HUES6 (cell line): Measurements from ENCODE around the gene RNF187.
A peak's percentile ranks its signal among the peaks of the same experiment; 100 is the strongest.

Experiments used
- H3K27ac ChIP-seq: 2 replicates; pipeline ENCODE4 v1.7.0; 2013; ENCODE audit warnings: low read depth, mild to moderate bottlenecking, low read length, inconsistent platforms
- H3K27me3 ChIP-seq: 2 replicates; pipeline ENCODE4 v1.6.1; 2013; ENCODE audit warnings: low read length; ENCODE audit not compliant: control insufficient read depth, insufficient read depth
- H3K36me3 ChIP-seq: 2 replicates; pipeline ENCODE4 v1.6.1; 2013; ENCODE audit warnings: low read length; ENCODE audit not compliant: control insufficient read depth, insufficient read depth
- H3K4me1 ChIP-seq: 2 replicates; pipeline ENCODE4 v1.6.1; 2013; ENCODE audit warnings: low read length; ENCODE audit not compliant: control insufficient read depth, insufficient read depth
- H3K4me3 ChIP-seq: 2 replicates; pipeline ENCODE4 v1.5.1; 2013; ENCODE audit warnings: low read depth, low read length
- H3K9ac ChIP-seq: one replicate; pipeline ENCODE4 v1.6.1; 2013; ENCODE audit warnings: mild to moderate bottlenecking, low read length
- H3K9me3 ChIP-seq: 2 replicates; pipeline ENCODE4 v1.6.1; 2013; ENCODE audit warnings: low read depth, low read length; ENCODE audit not compliant: control insufficient read depth, insufficient read depth

Gene RNF187

GRCh38 chr1:228452194-228453021, 34.8 kb upstream of the RNF187 start:
- Histone ChIP-seq H3K27me3 (peaks cover 3% of the 10 kb centered on the region; the same call in 1 of the 2 replicates), H3K9ac (no peak overlapping the region), H3K36me3 (no peaks in the 10 kb centered on the region), H3K9me3 (no peaks in the 10 kb centered on the region), H3K27ac (no peak overlapping the region), H3K4me1 (no peaks in the 10 kb centered on the region), H3K4me3 (no peak overlapping the region)

GRCh38 chr1:228453022-228453560, 34.1 kb upstream of the RNF187 start:
- H3K27ac ChIP-seq, result no peak overlapping the region
- no peaks in the 10 kb centered on the region for H3K36me3 ChIP-seq
- H3K4me1 ChIP-seq, result no peaks in the 10 kb centered on the region
- H3K9me3 ChIP-seq, result no peaks in the 10 kb centered on the region
- H3K4me3 ChIP-seq, result no peak overlapping the region
- no peak overlapping the region for H3K9ac ChIP-seq
- no peaks in the 10 kb centered on the region for H3K27me3 ChIP-seq

DNA sequence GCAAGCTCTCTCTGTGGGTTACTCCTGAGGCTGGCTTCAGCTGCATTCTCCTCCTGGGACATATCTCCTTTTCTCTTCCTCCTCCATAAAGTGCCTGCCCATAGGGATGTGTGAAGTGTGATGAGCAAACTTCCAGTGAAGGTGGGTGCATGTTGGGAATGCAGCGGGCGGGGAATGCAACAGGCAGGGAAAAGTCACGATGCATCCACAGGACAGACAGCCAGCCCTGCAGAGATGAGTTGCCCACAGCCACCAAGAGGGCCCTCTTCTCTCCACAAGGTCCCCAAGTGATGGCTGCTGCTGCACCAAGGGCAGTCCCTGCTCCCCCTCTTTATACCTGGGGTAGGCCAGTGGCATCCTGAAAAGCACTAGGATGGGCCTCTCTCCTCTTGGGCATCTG, 33.6 kb upstream of the RNF187 start:
- no peaks in the 10 kb centered on the region for H3K9me3 ChIP-seq
- H3K9ac ChIP-seq, result no peak overlapping the region
- no peaks in the 10 kb centered on the region for H3K27me3 ChIP-seq
- no peaks in the 10 kb centered on the region for H3K4me1 ChIP-seq
- H3K4me3 ChIP-seq, result no peak overlapping the region
- H3K27ac ChIP-seq, result no peak overlapping the region
- no peaks in the 10 kb centered on the region for H3K36me3 ChIP-seq

DNA sequence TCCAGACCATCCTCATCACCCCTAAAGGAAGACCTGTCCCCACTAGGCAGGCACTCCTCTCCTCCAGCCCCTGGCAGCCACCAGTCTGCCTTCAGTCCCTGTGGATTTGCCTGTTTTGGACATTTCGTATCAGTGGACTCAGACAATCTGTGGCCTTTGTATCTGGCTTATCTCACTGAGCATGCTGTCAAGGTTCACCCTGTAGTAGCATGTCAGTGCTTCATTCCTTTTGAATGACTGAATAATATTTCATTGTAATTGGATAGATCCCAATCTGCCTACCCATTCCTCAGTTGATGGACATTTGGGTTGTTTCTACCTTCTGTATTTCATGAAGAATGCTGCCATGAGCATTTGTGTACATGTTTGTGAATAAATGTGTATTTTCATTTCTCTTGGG, 32.9 kb upstream of the RNF187 start:
- H3K4me3 ChIP-seq, result no peak overlapping the region
- H3K9me3 ChIP-seq, result no peaks in the 10 kb centered on the region
- H3K27ac ChIP-seq, result no peak overlapping the region
- H3K9ac ChIP-seq, result no peak overlapping the region
- no peaks in the 10 kb centered on the region for H3K27me3 ChIP-seq
- no peaks in the 10 kb centered on the region for H3K36me3 ChIP-seq
- no peaks in the 10 kb centered on the region for H3K4me1 ChIP-seq

DNA sequence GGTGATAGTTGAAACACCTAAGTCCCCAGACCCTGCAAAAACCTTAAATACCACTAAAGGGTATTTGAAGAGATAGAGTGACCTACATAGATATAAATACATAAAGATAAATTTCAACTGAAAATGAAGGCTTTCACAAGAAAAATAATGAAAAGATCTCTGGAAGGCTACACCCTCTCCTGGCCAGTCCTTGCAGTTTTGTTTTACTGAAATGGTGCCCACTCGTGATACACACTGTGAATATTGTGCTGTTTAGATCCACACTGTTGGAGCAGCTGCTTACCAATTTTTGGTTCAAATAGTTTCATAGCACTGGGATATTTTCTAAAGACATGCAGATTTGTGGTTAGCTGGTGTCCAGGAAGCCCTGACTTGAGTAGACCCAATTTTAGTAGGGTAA, 31.5 kb upstream of the RNF187 start:
- Histone ChIP-seq H3K27ac (no peak overlapping the region), H3K4me1 (no peaks in the 10 kb centered on the region), H3K9me3 (no peaks in the 10 kb centered on the region), H3K36me3 (no peaks in the 10 kb centered on the region), H3K27me3 (no peaks in the 10 kb centered on the region), H3K4me3 (peak overlapping the region; percentile 69), H3K9ac (no peak overlapping the region)

DNA sequence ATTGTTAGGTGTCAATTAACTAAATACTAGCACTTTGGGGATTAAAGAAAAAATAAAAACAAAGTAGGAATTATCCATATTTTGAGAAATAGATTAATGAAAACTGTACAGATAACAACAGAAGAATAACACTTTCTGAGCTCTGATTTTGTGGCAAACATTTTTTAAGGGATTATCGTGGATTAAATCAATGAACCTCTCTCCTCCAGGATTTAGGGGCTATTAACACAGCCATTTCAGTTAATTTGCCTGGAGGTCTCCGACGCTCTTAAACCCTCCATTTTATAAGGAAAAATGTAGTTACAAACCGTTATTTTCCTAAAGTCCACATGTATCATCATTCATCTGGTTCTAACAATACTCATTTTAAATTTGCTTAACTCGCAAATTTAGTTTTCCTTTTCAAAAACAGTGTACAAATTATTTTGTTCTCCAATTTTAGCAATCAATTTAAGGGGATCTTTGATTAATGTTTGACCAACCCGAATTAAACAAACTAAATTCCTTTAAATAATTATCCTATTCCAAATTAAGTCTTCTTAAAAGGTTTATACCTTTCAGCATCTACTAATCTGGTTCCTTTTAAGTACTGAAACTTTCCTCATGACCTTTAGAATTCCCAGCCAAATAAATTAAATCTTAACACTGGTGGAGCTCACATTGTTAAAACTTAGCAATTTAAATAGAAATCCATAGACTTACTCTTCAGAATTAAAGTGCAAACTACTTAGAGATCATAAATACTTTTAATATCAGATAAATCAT, 30.7 kb upstream of the RNF187 start:
- H3K27me3 ChIP-seq, result no peaks in the 10 kb centered on the region
- no peak overlapping the region for H3K27ac ChIP-seq
- no peaks in the 10 kb centered on the region for H3K9me3 ChIP-seq
- no peaks in the 10 kb centered on the region for H3K36me3 ChIP-seq
- H3K9ac ChIP-seq, result peak overlapping the region; percentile 83
- H3K4me3 ChIP-seq, result peak overlapping the region; percentile 69
- H3K4me1 ChIP-seq, result no peaks in the 10 kb centered on the region

GRCh38 chr1:228457017-228457395, 30.2 kb upstream of the RNF187 start:
- H3K9ac ChIP-seq, result peak overlapping the region; percentile 83
- H3K4me3 ChIP-seq, result peak overlapping the region; percentile 69
- peak overlapping the region; percentile 61 for H3K27ac ChIP-seq
- no peaks in the 10 kb centered on the region for H3K9me3 ChIP-seq
- no peaks in the 10 kb centered on the region for H3K4me1 ChIP-seq
- no peaks in the 10 kb centered on the region for H3K27me3 ChIP-seq
- H3K36me3 ChIP-seq, result no peaks in the 10 kb centered on the region

DNA sequence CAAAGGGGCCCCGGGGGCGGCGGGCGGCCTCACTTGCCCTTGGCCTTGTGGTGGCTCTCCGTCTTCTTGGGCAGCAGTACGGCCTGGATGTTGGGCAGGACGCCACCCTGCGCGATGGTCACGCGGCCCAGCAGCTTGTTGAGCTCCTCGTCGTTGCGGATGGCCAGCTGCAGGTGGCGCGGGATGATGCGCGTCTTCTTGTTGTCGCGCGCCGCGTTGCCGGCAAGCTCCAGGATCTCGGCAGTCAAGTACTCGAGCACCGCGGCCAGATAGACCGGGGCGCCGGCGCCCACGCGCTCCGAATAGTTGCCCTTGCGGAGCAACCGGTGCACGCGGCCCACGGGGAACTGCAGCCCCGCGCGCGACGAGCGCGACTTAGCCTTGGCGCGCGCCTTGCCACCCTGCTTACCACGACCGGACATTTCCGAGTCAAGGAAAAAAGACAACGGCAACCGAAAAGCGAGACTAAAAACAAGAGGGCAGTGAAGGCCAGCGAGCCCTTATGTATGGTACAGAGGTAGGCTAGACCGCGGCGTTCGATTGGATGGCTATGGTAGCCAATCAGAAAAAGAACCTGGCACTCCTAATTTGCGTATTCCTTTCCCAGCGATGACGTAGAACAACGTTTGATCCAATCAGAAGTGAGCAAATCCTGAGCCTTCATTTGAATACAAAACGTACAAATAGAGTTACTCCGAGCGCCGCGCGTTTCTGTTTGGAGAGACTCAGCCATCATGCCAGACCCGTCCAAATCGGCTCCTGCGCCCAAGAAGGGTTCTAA, 29.6 kb upstream of the RNF187 start:
- H3K4me3 ChIP-seq, result peak overlapping the region; percentile 69
- no peaks in the 10 kb centered on the region for H3K36me3 ChIP-seq
- H3K27ac ChIP-seq, result peak overlapping the region; percentile 61
- peak overlapping the region; percentile 85 for H3K9ac ChIP-seq
- H3K27me3 ChIP-seq, result no peaks in the 10 kb centered on the region
- H3K9me3 ChIP-seq, result no peaks in the 10 kb centered on the region
- no peaks in the 10 kb centered on the region for H3K4me1 ChIP-seq

DNA sequence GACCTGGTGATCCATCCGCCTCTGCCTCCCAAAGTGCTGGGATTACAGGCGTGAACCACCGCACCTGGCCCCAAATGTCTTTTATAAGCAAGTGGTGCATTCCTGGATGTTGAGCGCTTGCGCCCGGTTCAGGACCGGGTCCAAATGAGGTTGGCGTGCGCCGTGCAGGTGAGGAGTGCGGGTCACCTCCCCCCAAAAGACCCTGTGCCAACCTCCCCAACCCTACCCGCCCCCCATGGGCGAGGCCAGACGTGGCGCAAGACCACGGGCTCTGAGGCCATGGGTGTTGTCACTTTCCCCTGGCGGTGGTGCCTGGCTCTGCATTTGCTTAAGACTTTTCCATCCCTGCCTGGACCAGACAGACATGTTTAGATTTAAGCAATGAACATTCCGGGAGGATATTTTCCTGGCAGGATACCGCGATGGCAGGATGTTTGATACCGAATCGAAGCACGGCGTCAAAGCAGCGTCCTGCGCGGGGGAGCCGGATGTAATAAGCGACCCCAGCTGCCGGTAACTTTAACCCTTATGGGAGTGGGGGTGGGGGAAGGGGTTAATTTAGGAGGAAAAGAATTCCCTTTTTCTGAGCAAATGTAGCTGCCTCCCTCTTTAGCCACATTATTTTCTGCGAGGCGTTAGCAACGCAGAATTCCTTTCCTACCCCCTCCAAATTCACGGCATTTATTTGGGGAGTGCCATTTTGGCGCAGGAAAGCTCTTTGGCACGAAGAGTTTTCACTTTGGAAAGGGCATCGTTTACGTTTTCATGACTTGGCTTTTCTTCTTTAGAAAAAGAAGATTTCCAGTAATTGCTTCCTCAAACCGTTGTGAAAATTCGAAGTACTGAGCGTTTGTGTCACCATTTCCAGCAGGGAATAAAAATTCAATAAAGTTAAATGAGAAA, 27.8 kb upstream of the RNF187 start:
- peak overlapping the region; percentile 22; the same call in 1 of the 2 replicates for H3K27ac ChIP-seq
- H3K9ac ChIP-seq, result peak overlapping the region; percentile 85
- peak overlapping the region; percentile 69 for H3K4me3 ChIP-seq
- H3K27me3 ChIP-seq, result peaks cover 13% of the 10 kb centered on the region
- no peaks in the 10 kb centered on the region for H3K36me3 ChIP-seq
- H3K4me1 ChIP-seq, result peaks cover 6% of the 10 kb centered on the region; the same call in 1 of the 2 replicates
- H3K9me3 ChIP-seq, result no peaks in the 10 kb centered on the region

DNA sequence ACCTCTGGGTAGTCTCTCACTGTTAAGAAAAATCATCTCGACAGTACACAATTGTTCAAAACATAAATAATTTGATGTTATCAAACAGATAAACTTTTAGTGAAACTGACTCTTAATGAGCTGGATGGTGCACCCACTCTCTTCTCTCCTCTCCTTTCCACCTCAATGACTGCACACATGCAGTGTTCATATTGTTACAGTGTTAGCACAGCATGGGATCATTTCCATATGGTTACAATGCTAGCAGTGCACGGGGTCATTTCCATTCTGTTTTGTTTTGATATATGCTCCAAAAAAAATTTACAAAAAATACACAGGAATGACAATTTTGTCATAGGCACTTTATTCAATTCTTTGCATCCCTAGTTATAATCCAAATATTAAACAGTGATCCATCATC, 26.4 kb upstream of the RNF187 start:
- H3K4me3 ChIP-seq, result no peak overlapping the region
- H3K27me3 ChIP-seq, result peaks cover 23% of the 10 kb centered on the region
- H3K4me1 ChIP-seq, result peaks cover 15% of the 10 kb centered on the region
- no peak overlapping the region for H3K9ac ChIP-seq
- no peaks in the 10 kb centered on the region for H3K9me3 ChIP-seq
- H3K27ac ChIP-seq, result no peak overlapping the region
- no peaks in the 10 kb centered on the region for H3K36me3 ChIP-seq
